SW 1271 (cell line): Measurements from ENCODE around the gene DDC.
A peak's percentile ranks its signal among the peaks of the same experiment; 100 is the strongest.
"Not testable (repeated sequence)": the region's sequence is repeated elsewhere in the genome, so short reads cannot be mapped to it uniquely, and the experiment has no call there.

Source experiments
- DNase-seq, 2 experiments: peaks; one replicate each; lab custom pipeline; 2025; lab: John Stamatoyannopoulos, UW

DDC gene

GRCh38 chr7:50554431-50555322 is 10.5 kb downstream of the DDC start:
- DNase-seq, result no peak

GRCh38 chr7:50553973-50554372 is 11.2 kb downstream of the DDC start:
- no peak for DNase-seq

- DNase-seq, result no peak
These were observed 12.3 kb downstream of the DDC start for GRCh38 chr7:50552921-50553320.

GRCh38 chr7:50552139-50552538 is 13.1 kb downstream of the DDC start:
- DNase-seq, result no peak

- not testable (repeated sequence) for DNase-seq
These were observed 19.6 kb downstream of the DDC start for GRCh38 chr7:50545613-50546012.

GRCh38 chr7:50544992-50545391 is 20.2 kb downstream of the DDC start:
- DNase-seq, result no peak

GRCh38 chr7:50543776-50544442 is 21.3 kb downstream of the DDC start:
- DNase-seq, result no peak

GRCh38 chr7:50542132-50542531 is 23.1 kb downstream of the DDC start:
- DNase-seq, result no peak

- DNase-seq, result no peak
These were observed 24.2 kb downstream of the DDC start for GRCh38 chr7:50540785-50541579.

- no peak for DNase-seq
These were observed 25.5 kb downstream of the DDC start for GRCh38 chr7:50539725-50540124.

- no peak for DNase-seq
These were observed 26.7 kb downstream of the DDC start for GRCh38 chr7:50538478-50538877.

- DNase-seq, result no peak
These were observed 27.8 kb downstream of the DDC start for GRCh38 chr7:50537417-50537816.

GRCh38 chr7:50535291-50535711 is 29.9 kb downstream of the DDC start:
- DNase-seq, result not testable (repeated sequence)

GRCh38 chr7:50534690-50535290 is 30.4 kb downstream of the DDC start:
- peak; percentile 84 to 89 for DNase-seq

- DNase-seq, result no peak
These were observed 31.3 kb downstream of the DDC start for GRCh38 chr7:50533866-50534265.

GRCh38 chr7:50531928-50532327 is 33.3 kb downstream of the DDC start:
- no peak for DNase-seq

- DNase-seq, result peak in 1 of 2 experiments; percentile 35
These were observed 33.7 kb downstream of the DDC start for GRCh38 chr7:50531401-50531911.

GRCh38 chr7:50530766-50531165 is 34.4 kb downstream of the DDC start:
- DNase-seq, result no peak

GRCh38 chr7:50529093-50529862 is 35.9 kb downstream of the DDC start:
- DNase-seq, result no peak

- no peak for DNase-seq
These were observed 36.7 kb downstream of the DDC start for GRCh38 chr7:50528266-50529092.
